Neural crest cell (in vitro differentiated cells): ENCODE data around the gene CTDSPL. TPM values are rescaled to one million over a fixed set of nuclear protein-coding genes. Genes with fewer than 3 reads are reported as not detected.

ENCODE experiments used
- DNase-seq: peaks from one replicate; pipeline ENCODE4 v3.0.0; 2021; ENCODE audit warnings: low read depth, mixed read lengths, low spot score
- H3K27ac Mint-ChIP-seq: one replicate; pipeline ENCODE4 v1.8.0; 2021; ENCODE audit warnings: mild to moderate bottlenecking, mixed read lengths; ENCODE audit not compliant: unreplicated experiment
- H3K27me3 Mint-ChIP-seq: 2 replicates; pipeline ENCODE4 v1.8.0; 2021; ENCODE audit warnings: low read depth, mild to moderate bottlenecking, mixed read lengths
- H3K36me3 Mint-ChIP-seq: 2 replicates; pipeline ENCODE4 v1.8.0; 2021; ENCODE audit warnings: low read depth, mild to moderate bottlenecking, mixed read lengths
- H3K4me1 Mint-ChIP-seq: 2 replicates; pipeline ENCODE4 v1.8.0; 2021; ENCODE audit warnings: mixed read lengths
- H3K4me3 Mint-ChIP-seq: one replicate; pipeline ENCODE4 v1.8.0; 2021; ENCODE audit warnings: mild to moderate bottlenecking, mixed read lengths
- H3K9me3 Mint-ChIP-seq: 2 replicates; pipeline ENCODE4 v1.8.0; 2021; ENCODE audit warnings: mixed read lengths
- CTCF ChIP-seq: fragments of 200-600 bp; sonication (generic); conservative IDR thresholded peaks from 2 replicates; pipeline ENCODE4 v1.5.0; 2021; ENCODE audit warnings: antibody characterized with exemption, mild to moderate bottlenecking
- total RNA-seq: library from RNA; stranded (reverse); gene quantifications from 2 replicates; pipeline ENCODE4 v1.2.1, GENCODE V29; 2021

Gene CTDSPL
- total RNA-seq, 1 donor from 2014 or later: 42.2 TPM

GRCh38 chr3:37981348-37981664, 119.6 kb downstream of the CTDSPL start:
- Mint-ChIP-seq H3K36me3 (no peaks in the 10 kb centered on the region), H3K9me3 (no peaks in the 10 kb centered on the region), H3K27ac (no peak overlapping the region), H3K27me3 (no peaks in the 10 kb centered on the region), H3K4me1 (no peaks in the 10 kb centered on the region), H3K4me3 (no peak overlapping the region)
- TF ChIP-seq CTCF: no peak
- no peak for DNase-seq

GRCh38 chr3:37982331-37982730, 120.7 kb downstream of the CTDSPL start:
- Mint-ChIP-seq H3K4me1 (no peaks in the 10 kb centered on the region), H3K36me3 (no peaks in the 10 kb centered on the region), H3K27ac (no peak overlapping the region), H3K9me3 (no peaks in the 10 kb centered on the region), H3K27me3 (no peaks in the 10 kb centered on the region), H3K4me3 (no peak overlapping the region)
- TF ChIP-seq CTCF: no peak
- no peak for DNase-seq

- H3K27ac Mint-ChIP-seq: no peak overlapping the region
- no peak for DNase-seq
- no peaks in the 10 kb centered on the region for H3K9me3 Mint-ChIP-seq
- no peaks in the 10 kb centered on the region for H3K27me3 Mint-ChIP-seq
- H3K4me1 Mint-ChIP-seq: no peaks in the 10 kb centered on the region
- H3K4me3 Mint-ChIP-seq: no peak overlapping the region
- H3K36me3 Mint-ChIP-seq: no peaks in the 10 kb centered on the region
- no peak for TF ChIP-seq CTCF
These were observed 122.4 kb downstream of the CTDSPL start for GRCh38 chr3:37984051-37984450.

GRCh38 chr3:37984596-37984995, 122.9 kb downstream of the CTDSPL start:
- no peak for DNase-seq
- H3K9me3 Mint-ChIP-seq: no peaks in the 10 kb centered on the region
- no peak overlapping the region for H3K4me3 Mint-ChIP-seq
- no peaks in the 10 kb centered on the region for H3K27me3 Mint-ChIP-seq
- TF ChIP-seq CTCF: no peak
- H3K4me1 Mint-ChIP-seq: no peaks in the 10 kb centered on the region
- H3K27ac Mint-ChIP-seq: no peak overlapping the region
- no peaks in the 10 kb centered on the region for H3K36me3 Mint-ChIP-seq

- no peaks in the 10 kb centered on the region for H3K27me3 Mint-ChIP-seq
- H3K9me3 Mint-ChIP-seq: no peaks in the 10 kb centered on the region
- H3K4me1 Mint-ChIP-seq: no peaks in the 10 kb centered on the region
- no peak for DNase-seq
- peak overlapping the region; percentile 43 for H3K27ac Mint-ChIP-seq
- peak overlapping the region; percentile 61 for H3K4me3 Mint-ChIP-seq
- TF ChIP-seq CTCF: no peak
- no peaks in the 10 kb centered on the region for H3K36me3 Mint-ChIP-seq
These were observed 124.1 kb downstream of the CTDSPL start for GRCh38 chr3:37985637-37986320.
